ENCODE results near the gene ZNF627. TPM values are rescaled to one million over a fixed set of nuclear protein-coding genes. Genes with fewer than 3 reads are reported as not detected.

Gene ZNF627
- polyA plus RNA-seq, 3 donors: 47.8 to 56.1 (median 51.9) TPM

Other genes with a start within 250 kb of the ZNF627 start
- 10 to 100 TPM in 2 of 3 donors, 1 to 10 TPM in 1; 9.2 to 11.3 (median 10.0) TPM for gene PLPPR2, start 242.1 kb upstream of the ZNF627 start, polyA plus RNA-seq (ENCODE audit: insufficient read length in 3 of 3)
- gene SWSAP1, start 222.8 kb upstream of the ZNF627 start, polyA plus RNA-seq (ENCODE audit: insufficient read length in 3 of 3): 1 to 10 TPM; 3.0 to 3.2 (median 3.1) TPM
- 10 to 100 TPM; 15.0 to 17.2 (median 15.7) TPM for gene EPOR, start 213.2 kb upstream of the ZNF627 start, polyA plus RNA-seq (ENCODE audit: insufficient read length in 3 of 3)
- gene RGL3, start 178.2 kb upstream of the ZNF627 start, polyA plus RNA-seq (ENCODE audit: insufficient read length in 3 of 3): 10 to 100 TPM; 47.6 to 64.8 (median 55.5) TPM
- 1 to 10 TPM; 1.5 to 1.6 (median 1.5) TPM for gene ODAD3, start 162.4 kb upstream of the ZNF627 start, polyA plus RNA-seq (ENCODE audit: insufficient read length in 3 of 3)
- 100 to 1,000 TPM; 299 to 323 (median 323) TPM for gene PRKCSH, start 161.8 kb upstream of the ZNF627 start, polyA plus RNA-seq (ENCODE audit: insufficient read length in 3 of 3)
- under 1 TPM; 0.04 to 0.35 (median 0.04) TPM for gene ELAVL3, start 116.4 kb upstream of the ZNF627 start, polyA plus RNA-seq (ENCODE audit: insufficient read length in 3 of 3)
- gene ZNF653, start 91.6 kb upstream of the ZNF627 start, polyA plus RNA-seq (ENCODE audit: insufficient read length in 3 of 3): 1 to 10 TPM; 9.0 to 9.9 (median 9.4) TPM
- 10 to 100 TPM; 36.5 to 40.4 (median 38.8) TPM for gene ECSIT, start 68.3 kb upstream of the ZNF627 start, polyA plus RNA-seq (ENCODE audit: insufficient read length in 3 of 3)
- 1 to 10 TPM; 2.2 to 3.0 (median 2.2) TPM for gene CNN1, start 58.6 kb upstream of the ZNF627 start, polyA plus RNA-seq (ENCODE audit: insufficient read length in 3 of 3)
- 10 to 100 TPM; 43.5 to 48.5 (median 44.9) TPM for gene ELOF1, start 38.3 kb upstream of the ZNF627 start, polyA plus RNA-seq (ENCODE audit: insufficient read length in 3 of 3)
- 10 to 100 TPM; 12.6 to 17.2 (median 15.5) TPM for gene ACP5, start 19.8 kb upstream of the ZNF627 start, polyA plus RNA-seq (ENCODE audit: insufficient read length in 3 of 3)
- 10 to 100 TPM; 11.8 to 14.2 (median 12.5) TPM for gene ZNF823, start 141.5 kb downstream of the ZNF627 start, polyA plus RNA-seq (ENCODE audit: insufficient read length in 3 of 3)
- 10 to 100 TPM; 15.2 to 19.4 (median 18.8) TPM for gene ZNF441, start 169.5 kb downstream of the ZNF627 start, polyA plus RNA-seq (ENCODE audit: insufficient read length in 3 of 3)
- gene ZNF491, start 201.0 kb downstream of the ZNF627 start, polyA plus RNA-seq (ENCODE audit: insufficient read length in 3 of 3): 1 to 10 TPM; 3.9 to 4.2 (median 4.0) TPM
- 10 to 100 TPM; 13.2 to 13.6 (median 13.3) TPM for gene ZNF440, start 216.8 kb downstream of the ZNF627 start, polyA plus RNA-seq (ENCODE audit: insufficient read length in 3 of 3)

All from right renal cortex interstitium (tissue), 3 donors.